ENCODE data around the gene VKORC1. TPM values are rescaled to one million over a fixed set of nuclear protein-coding genes. Genes with fewer than 3 reads are reported as not detected.

Gene VKORC1
- total and polyA plus RNA-seq, 2 of the 8 experiments (the other 6 are each of a cell fraction or from before 2014, with no cell fraction given), result 84.1 to 483 TPM

GRCh38 chr16:31064882-31065461 is 29.6 kb downstream of the VKORC1 start:
- H2BK5ac ChIP-seq (ENCODE audit: low read depth, low read length), result no peak overlapping the region
- no peaks in the 10 kb centered on the region for H3K9me3 ChIP-seq (ENCODE audit: insufficient read depth in 2 of 2, low read depth in 1 of 2, low read length in 1 of 2)
- H2BK12ac ChIP-seq (ENCODE audit: low read depth, low read length), result no peak overlapping the region
- no peak overlapping the region for H3K4ac ChIP-seq (replicated peaks; ENCODE audit: insufficient read length, low read depth, low read length)
- H2BK120ac ChIP-seq (replicated peaks; ENCODE audit: low read depth, low read length), result no peak overlapping the region
- no peak overlapping the region for H4K5ac ChIP-seq (ENCODE audit: insufficient read length, low read depth, low read length)
- FAIRE-seq (no peak), DNase-seq (ENCODE audit: low read depth in 1 of 2, low spot score in 2 of 2) (no peak)
- POLR2A ChIA-PET (ENCODE audit: partially characterized antibody), result interaction anchor here (0.7 to 2.3 kb wide), 6 partner anchors 9 to 908 kb away, joined by 3 to 10 read pairs (median 4); partner anchors contain the start of genes FUS, KAT8, ZNF646 and ZNF668
- H3K23me2 ChIP-seq (ENCODE audit: low read depth, low read length), result no peaks in the 10 kb centered on the region; the same call in 1 of the 2 replicates
- no peak overlapping the region for H2AFZ ChIP-seq (ENCODE audit: low read length)
- H3K4me2 ChIP-seq (ENCODE audit: insufficient read depth in 1 of 2, low read depth in 2 of 2, low read length in 2 of 2), result no peak overlapping the region
- H3K23ac ChIP-seq (ENCODE audit: insufficient read length), result no peak overlapping the region
- peaks cover 10% of the 10 kb centered on the region; the same call in 1 of the 2 replicates for H3K79me1 ChIP-seq (ENCODE audit: low read depth, low read length)
- no peak overlapping the region for H3K4me3 ChIP-seq (ENCODE audit: extremely low read depth in 1 of 4, insufficient read depth in 2 of 4, low read depth in 3 of 4, low read length in 4 of 4)
- H4K91ac ChIP-seq (replicated peaks; ENCODE audit: insufficient read length, low read length), result no peak overlapping the region
- H3K18ac ChIP-seq (ENCODE audit: extremely low read depth, low read length), result no peak overlapping the region
- no peak overlapping the region for H3K27ac ChIP-seq (ENCODE audit: low read depth, low read length)
- no peak overlapping the region; the same call in 1 of the 2 replicates for H4K8ac ChIP-seq (ENCODE audit: extremely low read depth, insufficient read depth, low read length)
- H4K20me1 ChIP-seq (replicated peaks in 1 of 2; ENCODE audit: control insufficient read depth in 1 of 2, insufficient read depth in 2 of 2, low read length in 2 of 2), result peaks cover 0 to 16% of the 10 kb centered on the region in 2 experiments
- H3K27me3 ChIP-seq (replicated peaks in 1 of 4; ENCODE audit: control insufficient read depth in 3 of 4, extremely low read depth in 1 of 4, insufficient read depth in 3 of 4, low read length in 3 of 4), result no peaks in the 10 kb centered on the region
- peaks cover 6 to 28% (median 14%) of the 10 kb centered on the region in 4 experiments; a peak in 6 of 8 replicates for H3K36me3 ChIP-seq (ENCODE audit: control insufficient read depth in 2 of 4, insufficient read depth in 4 of 4, low read length in 3 of 4)
- no peak overlapping the region for H2AK5ac ChIP-seq (ENCODE audit: low read depth, low read length)
- CTCF ChIA-PET (ENCODE audit: partially characterized antibody), result interaction anchor here (1.1 to 2.3 kb wide), 3 partner anchors 15 to 87 kb away, joined by 5 to 7 read pairs (median 5); no protein-coding TSS in a partner anchor
- H3K56ac ChIP-seq (replicated peaks; ENCODE audit: insufficient read length, low read depth, low read length), result no peak overlapping the region
- H3K4me1 ChIP-seq (replicated peaks in 1 of 4; ENCODE audit: control insufficient read depth in 3 of 4, insufficient read depth in 4 of 4, low read length in 3 of 4), result no peaks in the 10 kb centered on the region
- 85% methylated on average over 4 of the region's 4 CpGs; no CpG with 5 or more reads in 1 of the 2 experiments for WGBS, 2 experiments (ENCODE audit: extremely low coverage in 1 of 2, insufficient coverage in 1 of 2, insufficient read length in 1 of 2, insufficient replicate concordance in 2 of 2, low coverage in 1 of 2, low lambda C conversion rate in 2 of 2, missing lambda C conversion rate in 1 of 2)
- no peak overlapping the region for H3K9ac ChIP-seq (replicated peaks in 1 of 4; ENCODE audit: extremely low read depth in 1 of 4, low read depth in 3 of 4, low read length in 3 of 4)
- no peak overlapping the region for H2BK20ac ChIP-seq (ENCODE audit: low read length)
- H2BK15ac ChIP-seq (ENCODE audit: low read length), result no peak overlapping the region
- peaks cover 0 to 34% of the 10 kb centered on the region in 2 experiments; a peak in 2 of 4 replicates for H3K79me2 ChIP-seq (ENCODE audit: control insufficient read depth in 1 of 2, insufficient read depth in 2 of 2, low read length in 2 of 2)
- H3K14ac ChIP-seq (ENCODE audit: insufficient read length), result no peak overlapping the region
- TF ChIP-seq KDM4A (IDR thresholded peaks at IDR 0.05; ENCODE audit: low read depth, low read length, severe bottlenecking) (no peak), SP1 (IDR thresholded peaks at IDR 0.05; ENCODE audit: low read depth, low read length) (no peak), BCL11A (IDR thresholded peaks at IDR 0.05; ENCODE audit: low read depth in 2 of 2, low read length in 2 of 2) (no peak), CTCF (IDR thresholded peaks at IDR 0.05; ENCODE audit: control extremely low read depth in 1 of 3, insufficient read depth in 1 of 3, low read depth in 1 of 3, low read length in 3 of 3) (no peak), CHD1 (IDR thresholded peaks at IDR 0.05; ENCODE audit: low read depth, low read length) (no peak), EP300 (IDR thresholded peaks at IDR 0.05; ENCODE audit: borderline replicate concordance in 1 of 2, low read depth in 2 of 2, low read length in 2 of 2) (no peak), FOSL1 (IDR thresholded peaks at IDR 0.05; ENCODE audit: insufficient read depth, low read depth, low read length) (no peak), HDAC2 (IDR thresholded peaks at IDR 0.05; ENCODE audit: borderline replicate concordance in 1 of 2, low read depth in 2 of 2, low read length in 2 of 2) (no peak), CBX5 (IDR thresholded peaks at IDR 0.05; ENCODE audit: low read depth, low read length) (no peak)
